ENCODE data around the gene GORASP2.

- TF ChIP-seq ZNF121 (CRISPR knock-in tag; IDR thresholded peaks at IDR 0.05), result no peak
- TF ChIP-seq KAT7 (CRISPR knock-in tag; IDR thresholded peaks at IDR 0.05; ENCODE audit: borderline replicate concordance), result no peak
- no peak for TF ChIP-seq PREB (CRISPR knock-in tag; IDR thresholded peaks at IDR 0.05; ENCODE audit: borderline replicate concordance)
- no peak for TF ChIP-seq CTCF (IDR thresholded peaks at IDR 0.05)
- no peak for TF ChIP-seq CREB1 (CRISPR knock-in tag; IDR thresholded peaks at IDR 0.05)
- no peak for TF ChIP-seq E2F4 (CRISPR knock-in tag; IDR thresholded peaks at IDR 0.05; ENCODE audit: borderline replicate concordance, low read depth)
- TF ChIP-seq FOXJ3 (CRISPR knock-in tag; IDR thresholded peaks at IDR 0.05; ENCODE audit: borderline replicate concordance), result no peak
- TF ChIP-seq SP1 (CRISPR knock-in tag; conservative IDR thresholded peaks at IDR 0.05), result no peak
Observed at GRCh38 chr2:170930131-170930990, 1.3 kb downstream of the GORASP2 start.

All from WTC11 (cell line).